GM21786 (cell line): ENCODE data around the gene DUSP10.

Source experiments
- ATAC-seq: cut with Tn5 transposase; IDR thresholded peaks from one replicate; pipeline ENCODE4 v1.9.1; 2021; ENCODE audit not compliant: unreplicated experiment

Gene DUSP10

DNA sequence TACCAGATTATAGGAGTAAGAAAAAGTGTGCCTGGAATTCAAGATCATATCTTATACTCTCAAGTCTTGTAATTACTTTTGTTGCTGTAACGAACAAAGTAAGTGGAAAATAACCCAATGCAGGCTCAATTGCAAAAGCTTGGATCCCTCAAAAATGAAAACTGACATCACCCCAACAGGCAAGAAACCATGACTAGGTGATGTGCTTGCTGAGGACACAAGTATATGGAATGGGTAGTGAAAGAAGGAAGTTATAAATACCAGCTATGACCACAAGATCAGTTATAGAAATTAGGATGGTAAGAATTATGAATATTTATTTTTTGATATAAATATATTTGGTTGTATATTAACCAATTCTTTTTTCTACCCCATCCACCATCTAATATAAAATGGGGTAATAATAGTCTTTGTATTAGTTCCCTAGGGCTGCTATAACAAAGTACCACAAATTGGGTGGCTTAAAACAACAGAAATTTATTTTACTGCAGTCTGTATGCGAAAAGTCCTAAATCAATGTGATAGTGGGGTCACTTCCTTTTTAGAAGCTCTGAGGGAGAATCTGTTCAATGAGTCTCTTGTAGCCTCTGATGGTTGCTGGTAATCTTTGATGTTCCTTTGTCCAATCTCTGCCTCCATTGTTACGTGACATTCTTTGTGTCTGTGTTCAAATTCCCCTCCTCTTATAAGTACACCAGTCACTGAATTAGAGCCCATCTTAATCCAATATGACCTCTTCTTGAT lies 45.0 kb downstream of the DUSP10 start:
- no peak for ATAC-seq

DNA sequence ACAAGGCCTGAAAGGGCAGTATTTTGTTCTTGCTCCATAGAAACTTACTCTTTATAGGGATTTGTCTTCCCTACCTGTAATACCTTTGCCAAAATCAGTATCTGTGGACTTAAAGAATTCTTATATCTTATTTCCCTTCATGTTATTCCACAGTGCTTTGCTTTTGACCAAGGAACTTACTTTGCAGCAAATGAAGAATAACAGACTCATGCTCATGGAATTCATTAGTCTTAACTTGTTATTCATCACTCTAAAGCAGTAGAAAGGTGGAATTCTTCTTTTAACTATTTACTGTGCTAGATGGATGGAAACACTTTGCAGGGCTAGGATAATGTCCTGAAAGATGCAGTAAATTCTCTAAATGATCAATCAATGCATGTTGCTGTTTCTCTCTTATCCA lies 45.9 kb downstream of the DUSP10 start:
- no peak for ATAC-seq

DNA sequence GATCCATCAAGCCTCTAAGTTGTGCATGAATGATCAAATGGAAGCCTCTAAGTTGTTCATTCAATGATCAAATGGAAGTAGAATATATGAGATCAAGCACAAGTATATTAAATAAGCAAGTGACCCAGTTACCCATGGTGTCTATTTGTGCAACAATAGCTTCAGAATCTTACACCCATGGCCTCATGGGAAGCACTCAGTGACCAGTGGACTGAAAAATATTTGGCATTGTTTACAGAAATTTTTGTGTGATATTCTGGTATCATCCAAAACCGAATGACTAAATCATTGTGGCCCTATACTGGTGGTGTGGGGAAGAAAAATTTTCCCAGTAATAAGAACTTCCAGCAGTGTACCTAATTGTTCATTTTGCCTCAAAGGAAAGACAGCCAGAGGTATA lies 46.6 kb downstream of the DUSP10 start:
- no peak for ATAC-seq

DNA sequence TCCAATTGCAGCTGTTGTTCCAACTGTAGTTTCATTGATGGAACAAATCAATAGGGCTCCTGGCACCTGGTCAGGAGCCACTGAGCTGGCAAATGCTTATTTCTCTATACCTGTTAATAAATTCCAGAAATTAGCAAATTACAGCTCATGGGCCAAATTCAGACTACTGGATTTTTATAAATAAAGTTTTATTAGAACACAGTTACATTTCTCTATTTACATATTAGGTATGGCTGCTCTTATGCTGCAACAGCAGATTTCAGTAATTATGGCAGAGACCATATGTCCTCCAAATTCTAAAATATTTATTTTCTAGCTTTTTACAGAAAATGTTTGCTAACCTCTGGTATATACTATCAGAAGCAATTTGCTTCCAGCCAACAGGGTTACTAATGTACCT lies 47.8 kb downstream of the DUSP10 start:
- no peak for ATAC-seq

DNA sequence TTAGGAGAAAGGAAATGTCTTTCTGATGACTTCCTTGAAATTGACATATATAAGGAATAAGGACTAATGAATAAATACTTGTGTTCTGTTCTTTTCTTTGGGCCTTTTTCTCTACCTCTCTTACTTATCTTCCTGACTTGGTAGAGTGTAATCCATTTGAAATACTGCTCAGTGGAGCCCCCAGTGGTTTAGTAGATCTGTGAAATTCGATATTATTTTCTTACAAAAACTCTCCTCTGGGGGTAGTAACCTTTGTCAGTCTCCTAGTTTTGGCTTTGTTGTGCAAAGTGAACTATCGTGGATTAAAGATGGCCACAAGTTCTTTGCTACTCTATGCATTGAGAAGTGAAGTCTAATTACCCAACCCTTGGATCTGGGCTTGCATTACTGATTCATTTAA lies 48.8 kb downstream of the DUSP10 start:
- ATAC-seq, result no peak

DNA sequence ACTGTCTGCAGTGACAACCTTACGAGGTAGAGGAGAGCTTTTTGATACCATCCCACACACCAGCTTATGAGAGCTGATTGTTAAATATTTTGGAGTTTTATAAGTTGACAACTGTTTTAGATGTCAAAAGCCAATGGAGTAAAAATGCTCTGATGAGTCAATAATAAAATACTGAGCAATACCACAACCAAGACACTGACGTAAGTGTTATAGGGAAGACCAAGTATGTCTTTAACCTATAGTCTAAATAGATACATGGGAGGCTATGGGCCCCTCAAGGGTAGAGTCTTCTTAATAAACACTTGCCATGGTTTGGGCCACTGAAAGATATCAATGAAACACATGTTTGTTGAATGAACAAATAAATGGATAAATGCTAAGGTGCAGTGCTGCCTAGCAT lies 49.2 kb downstream of the DUSP10 start:
- peak; percentile 44 for ATAC-seq

DNA sequence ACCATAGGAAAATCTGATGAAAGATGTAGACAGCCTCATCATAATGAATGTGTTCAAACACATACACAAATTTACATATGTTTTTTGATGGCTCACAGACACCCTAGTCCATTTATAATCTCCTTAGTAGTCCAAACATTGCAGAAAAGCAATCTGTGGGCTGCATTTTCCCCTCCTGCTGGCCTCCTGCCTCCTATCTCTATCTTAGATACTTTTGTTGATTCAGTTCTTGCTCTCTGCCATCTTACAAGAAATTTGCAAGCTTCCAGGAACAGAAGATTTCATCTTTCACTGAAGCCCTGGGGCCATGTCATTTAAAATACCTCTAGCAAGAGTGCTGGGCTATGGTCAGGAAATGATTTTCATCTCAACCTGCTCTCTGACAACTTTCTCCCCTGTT lies 50.6 kb downstream of the DUSP10 start:
- ATAC-seq, result no peak

DNA sequence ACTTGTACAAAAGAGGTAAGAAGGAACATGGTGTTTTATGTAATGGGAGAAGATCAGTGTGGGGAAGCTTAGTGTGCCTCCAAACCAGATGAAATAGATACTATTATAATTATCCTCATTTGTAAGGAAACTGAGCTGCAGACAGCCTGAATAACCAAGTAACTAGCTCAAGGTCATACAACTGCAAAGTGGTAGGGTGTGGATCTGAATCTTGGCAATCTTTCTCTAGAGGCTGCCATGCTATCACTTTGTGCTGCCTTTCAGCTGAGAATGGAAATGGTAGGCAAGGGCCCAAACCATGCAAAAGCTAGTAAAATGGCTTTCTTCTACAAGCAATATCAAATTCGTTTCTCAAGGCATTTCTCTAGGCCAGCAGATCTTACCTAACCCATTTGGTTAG lies 51.0 kb downstream of the DUSP10 start:
- ATAC-seq, result no peak

DNA sequence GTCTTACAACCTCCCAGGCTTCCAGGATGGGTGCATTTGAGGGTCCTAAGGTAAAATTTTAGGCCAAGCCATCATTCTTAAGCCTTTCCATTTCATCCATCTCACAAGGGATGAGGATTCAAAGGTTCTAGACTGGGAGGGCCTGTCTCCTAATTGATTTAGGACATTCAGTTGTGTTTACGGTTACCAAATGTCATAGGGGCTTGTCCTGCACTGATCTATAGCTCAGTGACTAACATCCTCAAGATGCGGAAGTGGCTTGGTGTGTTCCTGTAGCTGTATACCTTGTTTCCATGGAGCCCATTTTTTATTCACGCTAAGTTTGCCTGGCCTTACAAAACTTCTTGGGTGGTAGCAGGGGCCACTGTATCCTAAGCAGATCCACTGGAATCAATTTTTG lies 52.8 kb downstream of the DUSP10 start:
- ATAC-seq, result no peak

DNA sequence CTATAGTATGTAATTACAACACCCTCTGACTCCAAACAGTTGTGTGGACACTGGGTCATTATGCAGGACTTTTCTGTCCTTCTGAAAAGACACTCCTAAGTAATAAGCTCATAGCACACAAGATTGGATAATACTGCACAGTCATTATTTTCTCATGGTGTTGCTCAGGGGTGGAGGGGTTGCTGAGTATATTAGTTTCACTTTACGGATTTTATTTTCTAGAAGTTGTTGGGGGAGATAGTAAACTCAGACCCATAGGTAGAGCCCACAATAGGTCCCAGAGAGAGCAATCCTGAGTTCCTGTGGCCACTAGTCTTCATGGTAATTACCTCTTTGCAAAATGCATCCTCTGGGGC lies 53.4 kb downstream of the DUSP10 start:
- ATAC-seq, result no peak

DNA sequence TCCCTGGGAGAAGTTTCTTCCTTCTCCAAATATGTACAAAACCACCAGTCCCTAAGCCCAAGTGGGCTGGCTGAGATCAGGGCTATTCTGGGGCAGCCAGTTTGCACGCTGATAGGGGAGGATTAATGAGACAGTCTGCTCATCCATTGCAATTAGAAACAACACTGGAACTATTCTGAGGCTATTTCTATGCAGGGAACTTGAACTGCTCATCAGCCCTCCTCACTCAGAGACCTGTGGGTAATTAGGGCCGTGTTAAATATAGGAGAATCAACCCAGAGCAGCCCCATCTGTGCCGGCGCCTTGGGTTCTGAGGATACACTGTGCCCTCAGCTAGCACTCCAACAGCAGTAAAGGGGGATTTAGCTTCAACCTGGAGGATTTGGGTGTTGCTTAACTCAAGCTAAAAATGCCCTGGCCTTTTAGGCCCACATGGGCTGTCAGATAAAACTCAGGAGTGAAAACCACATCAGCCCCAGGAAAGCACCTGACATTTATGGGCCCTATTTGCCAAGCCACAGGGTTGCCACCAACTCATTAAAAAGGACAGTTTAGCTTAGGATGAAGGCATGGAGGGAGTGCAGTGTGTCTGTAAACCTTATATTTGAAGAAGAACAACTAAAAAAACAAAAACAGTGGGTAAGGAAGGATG lies 53.9 kb downstream of the DUSP10 start:
- no peak for ATAC-seq

DNA sequence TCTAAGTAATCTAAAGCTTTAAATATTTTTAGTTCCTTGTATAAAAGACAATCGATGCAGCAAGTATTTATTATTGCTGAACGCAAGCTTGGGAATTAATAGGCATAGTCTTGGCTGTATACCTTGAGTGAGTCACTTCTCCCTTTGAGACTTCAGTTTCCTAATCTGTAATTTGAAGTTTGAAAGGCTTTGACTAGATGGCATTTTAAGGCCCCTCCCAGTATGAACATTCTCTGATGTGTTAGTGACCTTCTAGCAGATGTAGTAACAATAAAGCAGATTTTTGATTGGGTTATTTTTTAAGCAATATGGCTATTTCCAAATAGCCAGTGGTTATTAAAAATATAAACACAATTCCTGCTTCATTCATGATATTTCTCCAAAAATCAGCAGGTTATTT lies 58.2 kb downstream of the DUSP10 start:
- no peak for ATAC-seq

DNA sequence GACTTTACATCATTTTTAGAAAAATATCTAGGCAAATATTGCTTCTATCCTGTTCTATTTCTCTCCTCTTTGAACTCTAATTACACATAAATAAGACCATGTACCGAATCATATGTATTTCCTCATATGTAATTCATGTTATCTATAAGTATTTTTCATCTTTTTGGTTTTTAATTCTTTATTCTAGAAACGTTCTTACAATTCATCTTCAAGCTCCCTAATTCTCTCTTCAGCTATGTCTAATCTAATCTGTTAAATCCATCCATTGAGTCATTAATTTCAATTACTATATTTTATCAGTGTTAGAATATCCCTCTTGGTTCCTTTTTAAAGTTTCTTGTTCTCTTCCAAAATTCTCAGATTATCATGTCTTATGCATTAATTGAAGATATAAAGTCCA lies 61.8 kb downstream of the DUSP10 start:
- no peak for ATAC-seq

DNA sequence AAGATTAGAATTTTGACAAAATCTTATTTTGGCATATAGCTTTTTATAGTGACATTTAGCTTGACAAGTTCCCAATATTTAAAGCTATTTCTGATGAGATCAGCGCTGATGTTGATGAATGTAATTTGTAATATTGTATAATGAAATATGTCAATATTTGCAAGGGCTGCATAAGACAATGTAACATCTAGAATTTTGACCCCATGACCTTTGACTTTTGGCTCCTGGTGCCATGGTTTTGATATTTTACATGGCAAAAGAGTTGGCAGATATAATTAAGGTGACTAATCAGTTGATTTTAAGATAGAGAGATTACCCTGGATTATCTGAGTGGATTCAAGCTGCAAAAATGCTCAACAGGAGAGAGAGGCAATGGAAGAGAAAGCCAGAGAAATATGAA lies 63.9 kb downstream of the DUSP10 start:
- no peak for ATAC-seq

DNA sequence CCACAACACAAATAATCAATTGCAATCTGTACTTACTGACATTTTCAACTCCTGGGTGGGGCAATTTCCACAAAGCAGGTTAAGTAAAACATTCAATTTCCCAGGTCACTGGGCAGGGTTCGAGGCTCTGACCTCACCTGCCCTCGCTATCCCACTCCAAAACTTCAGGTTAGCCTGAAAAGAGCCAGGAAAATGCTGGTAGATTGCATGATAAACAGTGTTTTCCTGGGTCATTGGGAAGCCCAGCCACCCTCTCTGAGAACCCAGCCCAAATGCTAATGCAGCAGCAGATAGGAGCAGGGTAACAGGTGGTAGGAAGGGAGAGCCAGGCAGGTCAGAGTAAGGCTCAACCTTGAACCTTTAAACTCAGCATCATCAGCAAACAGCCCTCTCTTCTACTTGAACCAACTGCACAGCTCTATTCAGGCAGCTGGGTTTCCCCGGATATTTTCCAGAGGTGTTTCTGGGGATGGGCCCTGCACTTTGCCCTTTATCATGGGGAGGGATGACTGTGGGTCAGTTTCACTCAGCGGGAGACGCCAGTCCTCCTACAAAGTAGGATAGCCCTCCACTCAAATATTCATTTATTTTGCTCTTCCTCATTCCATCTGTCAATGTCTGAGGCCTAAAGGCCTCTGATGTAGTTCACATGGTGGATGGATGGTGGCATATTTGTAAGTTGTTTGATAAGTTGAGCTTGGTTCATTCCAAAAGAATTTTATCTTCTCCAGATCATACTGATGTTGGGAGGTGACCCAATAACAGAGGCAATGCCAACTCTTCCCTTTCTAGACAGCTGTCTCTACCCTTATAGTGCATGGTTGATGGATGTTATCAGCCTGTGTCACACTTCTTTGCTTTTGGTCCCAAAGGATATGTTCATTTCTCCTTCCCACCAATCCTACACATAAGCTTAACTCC lies 65.7 kb downstream of the DUSP10 start:
- ATAC-seq, result no peak

DNA sequence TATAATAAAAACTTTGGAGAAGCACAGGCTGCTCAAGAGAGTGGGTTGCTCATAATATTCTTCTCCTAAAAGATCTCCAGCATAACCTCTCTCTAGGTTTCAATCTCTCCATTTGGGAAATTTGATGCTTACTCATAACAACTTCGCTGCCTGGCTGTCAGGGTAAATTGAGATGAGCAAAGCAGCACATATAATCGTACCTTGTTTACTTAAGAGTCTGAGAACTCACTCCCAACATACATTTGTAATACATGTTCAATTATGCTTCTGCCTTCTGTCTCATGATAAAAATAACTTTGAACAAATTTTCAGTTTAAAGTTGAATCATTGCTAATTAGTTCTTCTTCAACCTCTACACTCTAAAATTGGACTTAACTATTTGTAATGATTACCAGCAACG lies 68.9 kb downstream of the DUSP10 start:
- no peak for ATAC-seq

DNA sequence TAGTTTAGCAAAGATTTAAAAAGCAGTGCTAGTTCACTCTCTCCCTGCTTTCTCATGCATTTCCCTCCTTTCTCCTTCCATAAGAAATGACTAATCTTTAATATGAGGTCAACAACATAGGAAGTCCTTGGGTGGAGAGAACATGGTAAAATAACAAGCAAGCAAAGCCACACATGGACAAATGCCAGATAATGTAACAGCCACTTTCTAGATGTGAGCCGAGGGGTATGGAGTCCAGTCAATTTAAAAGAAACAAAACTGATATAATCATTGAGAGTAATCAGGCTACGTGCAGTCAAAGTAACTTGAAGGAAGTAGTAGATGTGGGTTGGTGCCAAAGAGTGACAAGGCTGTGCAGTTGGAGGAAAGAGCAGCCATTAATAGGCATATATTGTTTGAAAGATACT lies 69.6 kb downstream of the DUSP10 start:
- no peak for ATAC-seq

DNA sequence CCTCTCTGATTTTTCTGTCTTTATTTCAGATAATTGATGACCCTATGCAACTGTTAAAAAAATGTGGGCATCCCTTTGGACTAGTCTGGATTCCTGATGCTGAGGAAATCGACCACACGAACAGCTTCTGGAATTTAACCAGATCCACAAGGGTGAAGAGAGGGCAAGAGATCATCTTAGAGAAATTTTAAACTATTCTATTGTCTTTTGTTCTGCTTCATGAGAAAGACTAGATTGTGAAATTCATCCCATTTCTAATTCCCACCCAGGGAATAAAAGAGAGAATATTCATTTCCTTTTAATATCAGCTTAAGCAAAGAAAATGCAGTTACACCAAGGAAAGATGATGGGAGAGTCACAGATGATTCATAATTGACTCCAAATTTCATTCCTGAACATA lies 71.8 kb downstream of the DUSP10 start:
- no peak for ATAC-seq

DNA sequence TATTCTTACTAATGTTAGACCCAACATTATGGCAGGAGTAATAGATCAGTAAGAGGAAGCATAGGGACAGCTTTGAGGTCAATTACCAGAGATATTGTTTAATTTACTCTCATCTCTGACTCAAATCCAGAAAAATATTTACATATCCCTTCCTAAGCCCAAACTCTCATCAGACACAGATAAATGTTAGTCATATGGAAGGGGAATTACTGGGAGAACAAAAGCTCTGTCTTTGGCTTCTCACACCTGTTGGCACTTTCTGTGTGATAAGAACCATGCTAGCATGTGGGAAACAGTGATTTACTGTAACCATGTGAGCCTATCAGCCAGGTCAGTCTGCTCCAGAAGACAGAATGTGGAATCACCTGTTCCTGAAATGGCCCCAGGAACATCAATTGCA lies 72.4 kb downstream of the DUSP10 start:
- no peak for ATAC-seq

DNA sequence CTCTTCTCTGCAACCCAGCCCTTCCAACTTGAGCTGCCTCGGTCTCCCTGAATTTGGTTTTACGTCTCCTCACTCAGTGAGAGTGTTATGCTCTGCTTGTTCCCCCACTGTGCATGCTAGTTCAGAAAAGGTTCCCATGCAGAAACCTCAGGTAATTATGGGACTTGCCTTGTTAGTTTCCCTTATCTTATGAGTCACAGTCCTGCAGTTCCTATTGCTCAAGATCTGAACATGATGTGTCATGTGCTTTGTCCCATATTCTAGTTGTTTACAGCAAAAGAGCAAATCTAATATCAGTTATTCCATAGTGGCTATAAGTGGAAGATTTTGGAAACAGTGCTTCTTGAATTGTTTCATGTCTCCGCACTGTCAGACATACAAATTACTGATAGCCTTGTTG lies 74.4 kb downstream of the DUSP10 start:
- ATAC-seq, result peak; percentile 91

DNA sequence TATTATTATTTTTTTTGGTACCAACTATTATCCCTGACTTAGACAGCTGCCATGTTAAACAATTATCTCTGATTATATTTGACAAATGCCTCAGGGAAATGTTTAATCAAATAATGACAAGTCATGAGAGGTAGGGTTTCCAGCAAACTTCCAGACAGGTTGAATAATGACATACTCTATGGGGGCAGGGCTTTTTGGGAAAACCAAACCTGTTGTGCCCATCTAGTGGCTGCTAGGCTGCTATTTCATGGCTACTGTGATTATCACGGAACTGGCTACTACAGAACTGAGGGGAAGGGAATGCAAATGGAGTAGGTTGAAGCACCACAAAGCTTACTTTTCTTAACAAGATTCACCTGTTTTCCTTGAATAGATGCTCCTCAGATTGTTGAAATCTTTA lies 77.6 kb downstream of the DUSP10 start:
- ATAC-seq, result no peak

DNA sequence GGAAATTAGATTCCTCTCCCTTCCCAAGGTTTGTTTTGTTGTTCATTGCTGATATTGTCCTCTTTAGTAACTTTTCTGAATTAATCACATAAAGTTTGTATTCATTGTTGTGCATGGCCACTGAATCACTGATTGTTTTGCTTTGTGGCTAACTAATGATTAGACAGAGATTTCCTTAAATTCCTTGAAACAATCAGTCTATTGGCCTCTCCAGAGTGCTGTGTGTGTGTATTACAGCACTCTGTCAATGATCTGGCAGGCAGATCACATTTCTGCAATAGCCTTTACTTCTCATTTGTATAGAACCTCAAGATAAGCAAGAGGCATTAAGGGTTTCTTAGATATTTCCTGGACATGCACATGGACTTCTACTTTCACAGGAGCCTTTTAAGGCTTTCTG lies 78.6 kb downstream of the DUSP10 start:
- ATAC-seq, result no peak
